HG02938 (cell line): Measurements from ENCODE around the gene CBX3.
"Not testable (repeated sequence)": the region's sequence is repeated elsewhere in the genome, so short reads cannot be mapped to it uniquely, and the experiment has no call there.

Experiments used
- ATAC-seq: cut with Tn5 transposase; IDR thresholded peaks from one replicate; pipeline ENCODE4 v1.9.1; 2021; ENCODE audit warnings: mild to moderate bottlenecking, moderate library complexity; ENCODE audit not compliant: unreplicated experiment

Gene CBX3

DNA sequence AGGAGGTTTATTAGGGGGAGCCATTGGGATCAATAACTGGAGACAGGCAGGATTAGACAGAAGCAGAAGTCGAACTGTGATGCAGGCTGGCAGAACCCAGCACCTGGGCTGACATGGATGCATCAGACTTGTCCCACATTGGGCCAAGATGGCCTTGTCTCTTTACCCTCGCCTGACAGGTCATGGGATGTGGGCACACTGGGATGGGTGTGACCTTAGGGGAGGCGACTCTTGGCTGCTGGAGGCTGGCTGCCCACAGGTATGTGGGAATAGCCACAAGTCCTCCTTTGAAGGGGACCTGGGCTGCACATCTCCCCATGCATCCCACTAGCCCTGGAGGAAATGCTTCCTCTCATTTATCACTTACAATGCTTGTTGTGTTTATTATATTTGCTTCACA, 32.3 kb upstream of the CBX3 start:
- ATAC-seq: no peak

GRCh38 chr7:26170663-26171062, 30.9 kb upstream of the CBX3 start:
- no peak for ATAC-seq

DNA sequence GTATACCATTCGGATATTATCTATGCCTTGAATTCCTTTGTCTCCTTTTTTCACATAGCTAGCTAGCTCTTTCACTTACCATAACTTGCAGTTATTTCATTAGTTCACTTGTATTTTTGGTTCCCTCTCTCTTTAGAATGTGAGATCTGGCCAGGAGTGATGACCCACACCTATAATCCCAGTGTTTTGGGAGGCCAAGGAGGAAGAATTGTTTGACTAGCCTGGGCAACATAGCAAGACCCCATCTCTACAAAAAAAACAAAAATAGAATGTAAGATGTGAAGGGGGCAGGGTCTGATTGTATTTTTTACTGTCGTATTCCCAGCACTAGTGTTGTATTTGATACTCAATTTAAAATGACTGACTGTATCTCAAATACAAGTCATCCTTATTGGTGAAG, 29.9 kb upstream of the CBX3 start:
- no peak for ATAC-seq

- ATAC-seq: no peak
Measured at GRCh38 chr7:26172048-26172447, 29.5 kb upstream of the CBX3 start.

GRCh38 chr7:26175903-26176302, 25.6 kb upstream of the CBX3 start:
- not testable (repeated sequence) for ATAC-seq

GRCh38 chr7:26176696-26177095, 24.8 kb upstream of the CBX3 start:
- not testable (repeated sequence) for ATAC-seq

DNA sequence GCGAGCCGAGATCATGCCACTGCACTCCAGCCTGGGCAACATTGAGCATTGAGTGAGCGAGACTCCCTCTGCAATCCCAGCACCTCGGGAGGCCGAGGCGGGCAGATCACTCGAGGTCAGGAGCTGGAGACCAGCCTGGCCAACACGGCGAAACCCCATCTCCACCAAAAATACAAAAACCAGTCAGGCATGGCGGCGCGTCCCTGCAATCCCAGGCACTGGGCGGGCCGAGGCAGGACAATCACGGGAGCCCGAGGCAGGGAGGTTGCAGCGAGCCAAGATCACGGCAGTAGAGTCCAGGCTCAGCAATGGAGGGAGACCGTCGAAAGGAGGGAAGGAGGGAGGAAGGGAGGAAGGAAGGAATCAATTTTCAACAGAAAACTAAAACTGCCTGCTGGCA, 24.3 kb upstream of the CBX3 start:
- ATAC-seq: not testable (repeated sequence)

- no peak for ATAC-seq
Measured at GRCh38 chr7:26178272-26178960, 23.1 kb upstream of the CBX3 start.

- no peak for ATAC-seq
Measured at GRCh38 chr7:26179422-26179821, 22.1 kb upstream of the CBX3 start.

DNA sequence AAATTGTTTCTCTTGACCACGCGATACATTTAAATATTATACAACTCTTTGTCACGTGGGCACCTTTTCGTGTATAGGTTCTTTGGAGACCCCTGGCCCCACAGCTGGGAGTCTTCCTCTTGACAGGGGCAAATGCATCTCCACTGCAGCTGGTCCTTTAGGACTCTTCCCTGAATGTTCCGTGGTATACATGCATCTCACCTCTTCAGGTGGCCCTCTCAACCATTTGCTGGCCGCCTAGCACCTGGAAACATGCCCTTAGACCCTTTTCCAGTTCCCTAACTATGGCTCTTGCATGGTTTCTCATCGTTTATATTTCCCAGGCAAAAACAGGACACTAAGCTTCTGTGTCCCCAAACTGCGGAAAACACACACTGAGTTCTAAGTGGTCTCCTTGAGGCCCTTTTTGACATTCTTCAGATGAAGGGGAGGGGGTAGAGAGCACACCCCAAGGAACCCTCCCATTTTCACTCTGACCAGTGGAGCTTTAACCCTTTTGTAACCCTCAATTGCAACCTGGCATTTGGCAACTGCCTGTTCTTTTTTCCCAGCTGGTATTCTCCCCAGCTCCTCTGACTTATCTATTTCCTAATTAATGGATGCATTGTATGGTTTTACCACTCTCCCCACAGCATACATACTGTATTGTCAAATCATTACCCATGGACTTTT, 21.6 kb upstream of the CBX3 start:
- ATAC-seq: no peak

DNA sequence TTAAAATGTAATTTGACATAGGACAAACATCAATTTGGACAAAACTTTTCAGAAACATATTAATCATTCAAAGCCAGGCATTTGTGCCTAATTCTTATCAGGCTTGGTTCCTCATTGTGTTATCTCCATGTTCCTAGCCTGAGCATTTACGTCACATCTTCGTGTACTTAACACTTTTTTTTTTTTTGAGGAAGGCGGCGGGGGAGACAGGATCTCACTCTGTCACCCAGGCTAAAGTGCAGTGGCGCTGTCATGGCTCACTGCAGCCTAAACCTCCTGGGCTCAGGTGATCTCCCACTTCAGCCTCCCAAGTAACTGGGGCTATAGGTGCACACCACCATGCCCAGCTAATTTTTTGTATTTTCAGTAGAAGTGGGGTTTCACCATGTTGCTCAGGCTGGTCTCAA, 20.8 kb upstream of the CBX3 start:
- ATAC-seq: no peak

DNA sequence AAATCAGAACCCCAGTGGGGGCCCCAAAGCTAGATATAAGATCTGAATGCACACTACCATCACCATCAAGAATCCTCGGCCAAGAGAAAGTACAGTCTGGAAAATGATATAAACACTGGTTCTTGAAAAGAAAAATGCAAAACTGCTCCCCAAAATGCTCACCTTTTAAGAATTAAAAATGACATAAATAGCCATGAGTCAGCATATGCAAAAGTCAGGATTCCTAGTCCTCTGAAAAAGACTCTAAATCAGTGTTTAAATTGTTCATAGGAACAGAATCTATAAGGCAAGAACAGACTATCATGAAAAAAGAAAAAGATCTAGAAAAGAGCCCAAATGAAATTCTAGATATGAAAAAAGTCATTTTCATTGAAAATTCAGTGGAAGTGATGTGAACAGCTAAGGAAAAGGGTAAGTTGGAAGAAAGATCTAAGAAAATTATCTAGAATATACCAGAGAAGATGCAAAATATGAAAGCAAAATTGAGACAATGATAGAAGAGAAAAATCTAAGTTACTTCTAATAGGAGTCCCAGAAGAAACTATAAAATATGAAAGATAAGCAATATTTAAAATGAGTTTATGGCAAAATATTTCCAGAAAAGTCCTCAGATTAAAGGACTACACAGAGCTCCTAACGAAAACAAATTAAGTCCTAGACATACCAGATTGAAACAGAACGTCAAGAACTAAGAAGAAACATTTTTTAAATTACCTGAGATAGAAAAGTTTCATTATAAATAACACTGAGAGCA, 19.9 kb upstream of the CBX3 start:
- ATAC-seq: no peak

- ATAC-seq: no peak
Measured at GRCh38 chr7:26182283-26182682, 19.3 kb upstream of the CBX3 start.

- no peak for ATAC-seq
Measured at GRCh38 chr7:26182706-26183105, 18.8 kb upstream of the CBX3 start.

GRCh38 chr7:26183545-26184280, 17.8 kb upstream of the CBX3 start:
- ATAC-seq: no peak

DNA sequence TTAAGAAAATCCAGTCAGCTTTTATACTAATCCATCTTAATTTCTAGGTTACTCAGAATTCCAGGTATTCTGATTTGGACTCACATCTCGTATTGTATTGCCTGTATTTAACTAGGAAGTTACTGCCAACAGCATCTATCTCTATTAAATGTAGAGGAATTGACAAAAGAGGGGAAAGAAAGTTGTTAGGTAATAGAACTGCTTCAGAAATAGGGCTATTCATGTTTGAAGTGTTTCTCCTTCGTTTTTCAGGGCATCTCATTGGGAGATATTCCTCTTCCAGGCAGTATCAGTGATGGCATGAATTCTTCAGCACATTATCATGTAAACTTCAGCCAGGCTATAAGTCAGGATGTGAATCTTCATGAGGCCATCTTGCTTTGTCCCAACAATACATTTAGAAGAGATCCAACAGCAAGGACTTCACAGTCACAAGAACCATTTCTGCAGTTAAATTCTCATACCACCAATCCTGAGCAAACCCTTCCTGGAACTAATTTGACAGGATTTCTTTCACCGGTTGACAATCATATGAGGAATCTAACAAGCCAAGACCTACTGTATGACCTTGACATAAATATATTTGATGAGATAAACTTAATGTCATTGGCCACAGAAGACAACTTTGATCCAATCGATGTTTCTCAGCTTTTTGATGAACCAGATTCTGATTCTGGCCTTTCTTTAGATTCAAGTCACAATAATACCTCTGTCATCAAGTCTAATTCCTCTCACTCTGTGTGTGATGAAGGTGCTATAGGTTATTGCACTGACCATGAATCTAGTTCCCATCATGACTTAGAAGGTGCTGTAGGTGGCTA, 17.1 kb upstream of the CBX3 start:
- not testable (repeated sequence) for ATAC-seq

DNA sequence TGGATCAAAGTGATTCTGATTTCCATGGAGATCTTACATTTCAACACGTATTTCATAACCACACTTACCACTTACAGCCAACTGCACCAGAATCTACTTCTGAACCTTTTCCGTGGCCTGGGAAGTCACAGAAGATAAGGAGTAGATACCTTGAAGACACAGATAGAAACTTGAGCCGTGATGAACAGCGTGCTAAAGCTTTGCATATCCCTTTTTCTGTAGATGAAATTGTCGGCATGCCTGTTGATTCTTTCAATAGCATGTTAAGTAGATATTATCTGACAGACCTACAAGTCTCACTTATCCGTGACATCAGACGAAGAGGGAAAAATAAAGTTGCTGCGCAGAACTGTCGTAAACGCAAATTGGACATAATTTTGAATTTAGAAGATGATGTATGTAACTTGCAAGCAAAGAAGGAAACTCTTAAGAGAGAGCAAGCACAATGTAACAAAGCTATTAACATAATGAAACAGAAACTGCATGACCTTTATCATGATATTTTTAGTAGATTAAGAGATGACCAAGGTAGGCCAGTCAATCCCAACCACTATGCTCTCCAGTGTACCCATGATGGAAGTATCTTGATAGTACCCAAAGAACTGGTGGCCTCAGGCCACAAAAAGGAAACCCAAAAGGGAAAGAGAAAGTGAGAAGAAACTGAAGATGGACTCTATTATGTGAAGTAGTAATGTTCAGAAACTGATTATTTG, 16.3 kb upstream of the CBX3 start:
- ATAC-seq: no peak

- no peak for ATAC-seq
Measured at GRCh38 chr7:26185844-26186180, 15.7 kb upstream of the CBX3 start.

- no peak for ATAC-seq
Measured at GRCh38 chr7:26186364-26187311, 14.9 kb upstream of the CBX3 start.
